NK-92 treated with Interleukin-12 subunit alpha and Interleukin-12 subunit beta, amount 100 ng/mL, for 24 hours (cell line): ENCODE data around the gene SARNP.

Experiments used
- DNase-seq: peaks from one replicate; lab custom pipeline; 2025; lab: John Stamatoyannopoulos, UW

SARNP gene

GRCh38 chr12:55707841-55708694, 109.5 kb downstream of the SARNP start, which contains the start of gene ITGA7:
Gene ITGA7, minus strand, starts transcription at chr12:55707904. Its CDS starts 222 bp downstream, at chr12:55707682.
- DNase-seq: no peak
